BJ (cell line): Measurements from ENCODE around the gene PRTFDC1. TPM values are rescaled to one million over a fixed set of nuclear protein-coding genes. Genes with fewer than 3 reads are reported as not detected.

ENCODE experiments used
- CTCF ChIA-PET: fragments of 350-600 bp; formaldehyde crosslinking; extraction: SDS; loops from one replicate; lab custom pipeline; 2021; ENCODE audit warnings: antibody characterized with exemption, inconsistent platforms; lab: Yijun Ruan, JAX
- POLR2A ChIA-PET: fragments of 300-600 bp; sonication (Branson Sonifier 250); formaldehyde crosslinking; extraction: SDS; loops from one replicate; lab custom pipeline; 2021; ENCODE audit warnings: antibody characterized with exemption; lab: Charles Lee
- DNase-seq: peaks from one replicate; pipeline ENCODE4 v3.0.0-alpha.2; 2011; ENCODE audit warnings: low read depth
- H3K27me3 ChIP-seq: 2 replicates; pipeline ENCODE4 v1.6.0; 2011; ENCODE audit warnings: low read length; ENCODE audit not compliant: control insufficient read depth, insufficient read depth
- H3K36me3 ChIP-seq: 2 replicates; pipeline ENCODE4 v1.5.1; 2011; ENCODE audit warnings: low read length; ENCODE audit not compliant: control insufficient read depth, insufficient read depth
- H3K4me3 ChIP-seq: 2 replicates; pipeline ENCODE4 v1.5.1; 2011; ENCODE audit warnings: low read depth, mild to moderate bottlenecking, control low read depth, low read length
- polyA plus RNA-seq: library from polyadenylated mRNA; depleted of rRNA; stranded (reverse); fragments of >200 nt; gene quantifications from 2 replicates; pipeline ENCODE4 v1.2.3, GENCODE V29; 2011
- TF ChIP-seq, protein P1 (sequence below): IDR thresholded peaks from 2 replicates; pipeline ENCODE4 v1.5.1; 2011; ENCODE audit warnings: low read depth, mild to moderate bottlenecking, control low read depth, inconsistent platforms, low read length, moderate library complexity; ENCODE audit not compliant: insufficient read depth

The PRTFDC1 gene
- polyA plus RNA-seq, 1 experiment, result 8.1 TPM

DNA sequence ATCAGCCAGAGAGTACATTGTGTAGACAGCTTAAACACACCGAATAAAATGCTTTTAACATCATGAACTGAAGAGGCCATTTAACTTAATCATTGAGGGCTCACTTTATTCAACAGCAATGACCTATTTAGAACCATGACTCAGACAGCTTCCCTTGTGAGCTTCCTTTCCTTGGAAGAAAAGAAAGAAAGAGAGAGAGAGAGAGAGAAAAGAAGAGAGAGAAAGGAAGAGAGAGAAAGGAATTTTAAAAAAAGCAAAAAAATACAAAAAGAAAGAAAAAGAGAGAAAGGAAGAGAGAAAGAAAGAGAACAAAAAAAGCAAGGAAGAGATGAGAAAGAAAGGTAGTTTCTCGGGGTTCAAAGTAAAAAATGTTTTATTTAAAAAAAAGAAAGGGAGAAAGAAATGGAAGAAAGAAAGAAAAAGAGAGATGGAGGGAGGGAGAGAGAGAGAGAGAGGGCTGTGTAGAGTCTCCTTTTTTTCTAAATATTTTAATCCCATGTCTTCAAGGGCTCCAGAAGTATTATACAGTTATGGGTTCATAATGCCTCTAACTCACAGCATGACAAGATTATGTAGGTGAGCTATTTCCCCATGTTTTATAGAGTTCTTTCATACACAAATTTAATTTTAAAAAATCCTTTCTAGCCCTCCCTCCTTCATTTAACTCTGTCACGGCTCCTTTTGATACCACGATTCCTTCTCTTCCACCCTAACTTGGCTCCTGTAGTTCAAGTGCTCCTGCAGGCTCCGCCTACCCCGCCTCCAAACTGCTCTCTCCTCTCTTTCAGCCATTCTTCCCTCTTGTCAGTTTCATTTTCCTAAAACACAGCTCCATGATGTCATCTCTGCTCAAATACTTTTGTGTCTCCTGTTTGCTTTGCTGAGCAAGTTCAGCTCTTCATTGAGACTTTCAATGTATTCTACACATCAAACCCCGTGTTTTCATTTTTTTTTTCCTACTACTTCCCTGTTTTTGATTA lies 85.5 kb downstream of the PRTFDC1 start:
- H3K36me3 ChIP-seq, result no peaks in the 10 kb centered on the region
- no peak overlapping the region for H3K4me3 ChIP-seq
- no peak for DNase-seq
- TF ChIP-seq, protein P1, sequence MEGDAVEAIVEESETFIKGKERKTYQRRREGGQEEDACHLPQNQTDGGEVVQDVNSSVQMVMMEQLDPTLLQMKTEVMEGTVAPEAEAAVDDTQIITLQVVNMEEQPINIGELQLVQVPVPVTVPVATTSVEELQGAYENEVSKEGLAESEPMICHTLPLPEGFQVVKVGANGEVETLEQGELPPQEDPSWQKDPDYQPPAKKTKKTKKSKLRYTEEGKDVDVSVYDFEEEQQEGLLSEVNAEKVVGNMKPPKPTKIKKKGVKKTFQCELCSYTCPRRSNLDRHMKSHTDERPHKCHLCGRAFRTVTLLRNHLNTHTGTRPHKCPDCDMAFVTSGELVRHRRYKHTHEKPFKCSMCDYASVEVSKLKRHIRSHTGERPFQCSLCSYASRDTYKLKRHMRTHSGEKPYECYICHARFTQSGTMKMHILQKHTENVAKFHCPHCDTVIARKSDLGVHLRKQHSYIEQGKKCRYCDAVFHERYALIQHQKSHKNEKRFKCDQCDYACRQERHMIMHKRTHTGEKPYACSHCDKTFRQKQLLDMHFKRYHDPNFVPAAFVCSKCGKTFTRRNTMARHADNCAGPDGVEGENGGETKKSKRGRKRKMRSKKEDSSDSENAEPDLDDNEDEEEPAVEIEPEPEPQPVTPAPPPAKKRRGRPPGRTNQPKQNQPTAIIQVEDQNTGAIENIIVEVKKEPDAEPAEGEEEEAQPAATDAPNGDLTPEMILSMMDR, result no peak
- ChIA-PET CTCF (interaction anchor here (1.1 kb wide), 1 partner anchor 108 kb away, joined by 3 read pairs; no protein-coding TSS in a partner anchor), POLR2A (interaction anchor here (0.6 kb wide), 1 partner anchor 9 kb away, joined by 7 read pairs; no protein-coding TSS in a partner anchor)
- no peaks in the 10 kb centered on the region for H3K27me3 ChIP-seq

GRCh38 chr10:24865783-24866182 lies 86.6 kb downstream of the PRTFDC1 start:
- Histone ChIP-seq H3K27me3 (no peaks in the 10 kb centered on the region), H3K36me3 (no peaks in the 10 kb centered on the region), H3K4me3 (no peak overlapping the region)
- TF ChIP-seq, protein P1, result no peak
- ChIA-PET POLR2A (interaction anchor here (0.6 kb wide), 1 partner anchor 43 kb away, joined by 12 read pairs; no protein-coding TSS in a partner anchor), CTCF (no interaction called here)
- no peak for DNase-seq

- POLR2A ChIA-PET, result no interaction called here
- Histone ChIP-seq H3K27me3 (no peaks in the 10 kb centered on the region), H3K36me3 (no peaks in the 10 kb centered on the region), H3K4me3 (no peak overlapping the region)
- DNase-seq, result no peak
- TF ChIP-seq, protein P1, result no peak
- CTCF ChIA-PET, result no interaction called here
These were observed 89.8 kb downstream of the PRTFDC1 start for GRCh38 chr10:24862589-24862988.

DNA sequence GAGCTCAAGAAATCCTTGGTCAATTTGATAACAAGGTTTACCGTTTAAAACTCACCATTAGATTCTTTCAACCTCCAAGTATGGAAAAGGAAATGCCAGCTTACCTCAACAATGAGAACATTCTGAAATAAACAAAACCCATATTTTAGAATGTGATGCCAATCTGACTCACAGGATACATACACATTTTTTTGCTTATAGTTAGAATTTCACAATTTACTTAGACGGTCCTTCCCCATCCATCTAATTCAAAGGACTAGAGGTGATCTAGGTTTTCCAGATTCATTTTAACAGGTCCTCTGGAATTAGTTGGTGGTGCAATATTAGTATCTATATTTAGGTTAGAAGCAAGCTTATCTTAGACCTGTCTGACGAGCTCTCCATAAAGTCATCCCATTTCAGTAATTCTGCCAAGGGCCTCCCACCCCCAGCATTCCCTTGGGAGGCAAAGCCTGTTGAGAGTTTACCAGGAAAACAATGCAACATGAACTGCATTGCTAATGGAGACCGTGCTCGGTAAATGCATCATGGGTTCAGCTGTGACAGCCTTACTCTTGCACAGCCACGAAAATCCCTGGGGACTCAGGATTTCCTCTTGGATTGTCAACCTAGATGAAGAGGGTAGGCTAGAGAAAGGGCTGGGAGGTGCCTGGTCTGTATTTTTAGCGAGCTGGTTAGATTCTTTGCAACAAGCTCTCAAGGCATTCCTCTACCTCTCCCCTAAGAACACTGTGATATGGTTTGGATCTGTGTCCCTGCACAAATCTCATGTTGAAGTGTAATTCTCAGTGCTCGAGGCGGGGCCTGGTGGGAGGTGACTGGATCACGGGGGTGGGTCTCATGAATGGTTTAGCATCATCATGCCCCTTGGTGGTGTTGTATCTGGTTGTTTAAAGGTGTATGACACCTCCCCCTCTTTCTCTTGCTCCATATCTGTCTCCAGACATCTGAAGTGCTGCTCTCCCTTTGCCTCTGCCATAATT lies 93.8 kb downstream of the PRTFDC1 start:
- DNase-seq, result no peak
- Histone ChIP-seq H3K36me3 (no peaks in the 10 kb centered on the region), H3K27me3 (no peaks in the 10 kb centered on the region), H3K4me3 (no peak overlapping the region)
- POLR2A ChIA-PET, result interaction anchor here (1.3 kb wide), 1 partner anchor 8 kb away, joined by 7 read pairs; no protein-coding TSS in a partner anchor
- TF ChIP-seq, protein P1, result no peak
- CTCF ChIA-PET, result interaction anchor here (0.7 to 1.0 kb wide), 3 partner anchors 132 to 367 kb away, joined by 3 read pairs; no protein-coding TSS in a partner anchor
